Measurements from ENCODE around the gene KCNK13. TPM values are rescaled to one million over a fixed set of nuclear protein-coding genes. Genes with fewer than 3 reads are reported as not detected.

KCNK13 gene
- total and polyA plus RNA-seq, 2 donors (not counting 1 experiment from before 2014, with no cell fraction given): not detected

DNA sequence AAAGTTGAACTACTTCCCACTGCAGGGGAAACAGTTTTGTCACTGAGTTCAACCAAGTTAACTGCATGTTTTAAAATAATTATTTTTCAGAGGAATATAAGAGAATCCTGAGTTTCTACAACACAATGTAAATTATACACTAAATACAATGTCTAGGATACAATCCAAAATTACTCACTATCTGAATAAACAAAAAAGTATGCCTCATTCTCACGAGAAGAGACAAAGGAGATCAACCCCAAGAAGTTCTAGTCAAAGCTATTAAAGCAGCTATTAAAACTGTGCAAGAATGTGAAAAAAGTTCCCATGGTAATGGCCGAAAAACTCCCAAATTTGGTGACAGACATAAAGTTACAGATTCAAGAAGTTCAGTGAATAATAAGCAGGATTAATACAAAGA, 8.8 kb upstream of the KCNK13 start:
- Histone ChIP-seq H3K9me3 (ENCODE audit: control insufficient read depth, insufficient read depth, low read depth, low read length) (no peaks in the 10 kb centered on the region), H3K4me1 (ENCODE audit: control insufficient read depth, extremely low read depth, insufficient read depth, low read length) (no peaks in the 10 kb centered on the region), H3K4me3 (replicated peaks in 1 of 4; ENCODE audit: control extremely low read depth in 1 of 4, insufficient read depth in 1 of 4, low read depth in 3 of 4, low read length in 4 of 4) (no peak overlapping the region), H2AFZ (ENCODE audit: low read length) (no peak overlapping the region), H3K27ac (ENCODE audit: insufficient read depth, low read length) (no peak overlapping the region), H4K20me1 (ENCODE audit: control insufficient read depth, extremely low read depth, insufficient read depth, low read length) (no peaks in the 10 kb centered on the region), H3K79me2 (ENCODE audit: control insufficient read depth, insufficient read depth, low read length) (no peaks in the 10 kb centered on the region), H3K27me3 (ENCODE audit: control insufficient read depth, insufficient read depth, low read length) (no peaks in the 10 kb centered on the region), H3K36me3 (ENCODE audit: control insufficient read depth, insufficient read depth, low read length) (no peaks in the 10 kb centered on the region), H3K4me2 (ENCODE audit: extremely low read depth, insufficient read depth, low read length) (no peak overlapping the region), H3K9ac (ENCODE audit: insufficient read depth, low read length) (no peak overlapping the region)
- TF ChIP-seq, protein P1, sequence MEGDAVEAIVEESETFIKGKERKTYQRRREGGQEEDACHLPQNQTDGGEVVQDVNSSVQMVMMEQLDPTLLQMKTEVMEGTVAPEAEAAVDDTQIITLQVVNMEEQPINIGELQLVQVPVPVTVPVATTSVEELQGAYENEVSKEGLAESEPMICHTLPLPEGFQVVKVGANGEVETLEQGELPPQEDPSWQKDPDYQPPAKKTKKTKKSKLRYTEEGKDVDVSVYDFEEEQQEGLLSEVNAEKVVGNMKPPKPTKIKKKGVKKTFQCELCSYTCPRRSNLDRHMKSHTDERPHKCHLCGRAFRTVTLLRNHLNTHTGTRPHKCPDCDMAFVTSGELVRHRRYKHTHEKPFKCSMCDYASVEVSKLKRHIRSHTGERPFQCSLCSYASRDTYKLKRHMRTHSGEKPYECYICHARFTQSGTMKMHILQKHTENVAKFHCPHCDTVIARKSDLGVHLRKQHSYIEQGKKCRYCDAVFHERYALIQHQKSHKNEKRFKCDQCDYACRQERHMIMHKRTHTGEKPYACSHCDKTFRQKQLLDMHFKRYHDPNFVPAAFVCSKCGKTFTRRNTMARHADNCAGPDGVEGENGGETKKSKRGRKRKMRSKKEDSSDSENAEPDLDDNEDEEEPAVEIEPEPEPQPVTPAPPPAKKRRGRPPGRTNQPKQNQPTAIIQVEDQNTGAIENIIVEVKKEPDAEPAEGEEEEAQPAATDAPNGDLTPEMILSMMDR (conservative IDR thresholded peaks at IDR 0.05 in 1 of 2, IDR thresholded peaks at IDR 0.05 in 1 of 2; ENCODE audit: low read depth in 1 of 2, low read length in 2 of 2): no peak
- TF ChIP-seq EZH2 (IDR thresholded peaks at IDR 0.05; ENCODE audit: low read length, missing control alignments): no peak
- DNase-seq (ENCODE audit: low read depth in 2 of 2): peak in 1 of 2 donors; percentile 29

DNA sequence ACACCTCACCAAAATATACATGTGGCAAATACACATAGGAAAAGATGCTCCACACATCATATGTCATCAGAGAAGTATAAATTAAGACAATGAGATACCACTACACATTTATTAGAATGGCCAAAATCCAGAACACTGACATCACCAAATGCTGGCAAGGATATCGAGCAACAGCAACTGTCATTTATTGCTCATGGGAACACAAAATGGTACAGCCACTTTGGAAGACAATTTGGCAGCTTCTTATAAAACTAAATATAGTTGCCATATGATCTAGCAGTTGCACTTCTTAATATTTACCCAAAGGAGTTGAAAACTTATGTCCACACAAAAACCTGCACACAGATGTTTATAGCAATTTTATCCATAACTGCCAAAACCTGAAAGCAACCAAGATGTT, 7.0 kb upstream of the KCNK13 start:
- no peaks in the 10 kb centered on the region for H3K4me1 ChIP-seq (ENCODE audit: control insufficient read depth, extremely low read depth, insufficient read depth, low read length)
- no peaks in the 10 kb centered on the region for H3K36me3 ChIP-seq (ENCODE audit: control insufficient read depth, insufficient read depth, low read length)
- no peak overlapping the region for H2AFZ ChIP-seq (ENCODE audit: low read length)
- no peaks in the 10 kb centered on the region for H3K27me3 ChIP-seq (ENCODE audit: control insufficient read depth, insufficient read depth, low read length)
- TF ChIP-seq, protein P1 (conservative IDR thresholded peaks at IDR 0.05 in 1 of 2, IDR thresholded peaks at IDR 0.05 in 1 of 2; ENCODE audit: low read depth in 1 of 2, low read length in 2 of 2): no peak
- TF ChIP-seq EZH2 (IDR thresholded peaks at IDR 0.05; ENCODE audit: low read length, missing control alignments): no peak
- no peak overlapping the region for H3K4me2 ChIP-seq (ENCODE audit: extremely low read depth, insufficient read depth, low read length)
- DNase-seq (ENCODE audit: low read depth in 2 of 2): no peak
- H4K20me1 ChIP-seq (ENCODE audit: control insufficient read depth, extremely low read depth, insufficient read depth, low read length): no peaks in the 10 kb centered on the region
- no peaks in the 10 kb centered on the region for H3K79me2 ChIP-seq (ENCODE audit: control insufficient read depth, insufficient read depth, low read length)
- H3K4me3 ChIP-seq (replicated peaks in 1 of 4; ENCODE audit: control extremely low read depth in 1 of 4, insufficient read depth in 1 of 4, low read depth in 3 of 4, low read length in 4 of 4): no peak overlapping the region
- H3K27ac ChIP-seq (ENCODE audit: insufficient read depth, low read length): no peak overlapping the region
- H3K9me3 ChIP-seq (ENCODE audit: control insufficient read depth, insufficient read depth, low read depth, low read length): no peaks in the 10 kb centered on the region
- no peak overlapping the region for H3K9ac ChIP-seq (ENCODE audit: insufficient read depth, low read length)

DNA sequence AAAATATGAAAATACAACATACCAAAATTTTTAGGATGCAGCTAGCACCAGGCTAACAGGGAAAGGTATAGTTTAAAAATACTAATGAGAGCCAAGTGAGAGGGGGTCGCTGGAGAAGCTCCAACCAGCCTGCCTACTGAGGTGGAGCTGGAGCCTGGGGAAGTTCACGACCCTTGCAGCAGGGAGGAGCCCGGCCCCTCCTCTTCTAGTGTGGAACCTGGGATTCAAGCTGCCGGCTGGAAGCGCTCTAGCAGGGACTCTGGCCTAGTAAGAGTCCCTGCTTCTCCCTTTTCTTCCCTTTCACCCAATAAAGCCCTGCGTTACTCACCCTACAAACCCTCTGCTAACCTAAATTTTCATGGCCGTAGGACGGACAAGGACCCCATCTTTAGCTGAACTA, 5.0 kb upstream of the KCNK13 start:
- H3K27me3 ChIP-seq (ENCODE audit: control insufficient read depth, insufficient read depth, low read length): peaks cover 16% of the 10 kb centered on the region
- DNase-seq (ENCODE audit: low read depth in 2 of 2): no peak
- H3K9ac ChIP-seq (ENCODE audit: insufficient read depth, low read length): no peak overlapping the region
- no peak overlapping the region for H3K4me3 ChIP-seq (replicated peaks in 1 of 4; ENCODE audit: control extremely low read depth in 1 of 4, insufficient read depth in 1 of 4, low read depth in 3 of 4, low read length in 4 of 4)
- H3K9me3 ChIP-seq (ENCODE audit: control insufficient read depth, insufficient read depth, low read depth, low read length): no peaks in the 10 kb centered on the region
- no peaks in the 10 kb centered on the region for H4K20me1 ChIP-seq (ENCODE audit: control insufficient read depth, extremely low read depth, insufficient read depth, low read length)
- no peak overlapping the region for H3K4me2 ChIP-seq (ENCODE audit: extremely low read depth, insufficient read depth, low read length)
- TF ChIP-seq EZH2 (IDR thresholded peaks at IDR 0.05; ENCODE audit: low read length, missing control alignments): no peak
- TF ChIP-seq, protein P1 (conservative IDR thresholded peaks at IDR 0.05 in 1 of 2, IDR thresholded peaks at IDR 0.05 in 1 of 2; ENCODE audit: low read depth in 1 of 2, low read length in 2 of 2): no peak
- no peak overlapping the region for H3K27ac ChIP-seq (ENCODE audit: insufficient read depth, low read length)
- no peak overlapping the region for H2AFZ ChIP-seq (ENCODE audit: low read length)
- H3K36me3 ChIP-seq (ENCODE audit: control insufficient read depth, insufficient read depth, low read length): no peaks in the 10 kb centered on the region
- no peaks in the 10 kb centered on the region for H3K4me1 ChIP-seq (ENCODE audit: control insufficient read depth, extremely low read depth, insufficient read depth, low read length)
- no peaks in the 10 kb centered on the region for H3K79me2 ChIP-seq (ENCODE audit: control insufficient read depth, insufficient read depth, low read length)

Measured in fibroblast of lung (primary cell).